ENCODE data around the gene VAV2.

- TF ChIP-seq ZNF24 (IDR thresholded peaks at IDR 0.05) (no peak), CUX1 (CRISPR knock-in tag; IDR thresholded peaks at IDR 0.05) (no peak), POLR2A (conservative IDR thresholded peaks at IDR 0.05) (no peak), REST (IDR thresholded peaks at IDR 0.05; ENCODE audit: borderline replicate concordance) (no peak), REST (CRISPR knock-in tag; IDR thresholded peaks at IDR 0.05; ENCODE audit: low read depth) (no peak), NFXL1 (CRISPR knock-in tag; IDR thresholded peaks at IDR 0.05) (no peak), SPI1 (IDR thresholded peaks at IDR 0.05; ENCODE audit: borderline replicate concordance, low read depth, low read length) (no peak), SMARCA5 (IDR thresholded peaks at IDR 0.05) (no peak), TAF1 (IDR thresholded peaks at IDR 0.05; ENCODE audit: control insufficient read depth, extremely low read depth, insufficient read depth, low read length, severe bottlenecking) (no peak), HMGN3 (IDR thresholded peaks at IDR 0.05; ENCODE audit: borderline replicate concordance, extremely low read depth, insufficient read length, low read depth, low read length) (no peak), ZNF407 (IDR thresholded peaks at IDR 0.05; ENCODE audit: low read depth) (no peak), HDGF (IDR thresholded peaks at IDR 0.05) (no peak), EZH2 (IDR thresholded peaks at IDR 0.05; ENCODE audit: borderline replicate concordance, low read depth, low read length) (no peak), ZNF76 (CRISPR knock-in tag; IDR thresholded peaks at IDR 0.05; ENCODE audit: borderline replicate concordance) (no peak), MTA2 (IDR thresholded peaks at IDR 0.05; ENCODE audit: low read depth) (no peak)
These were observed 142.9 kb downstream of the VAV2 start for GRCh38 chr9:133849110-133849670.

Measured in K562 (cell line).